Mesothelial cell of epicardium (in vitro differentiated cells): ENCODE measurements around the gene TH. TPM values are rescaled to one million over a fixed set of nuclear protein-coding genes. Genes with fewer than 3 reads are reported as not detected.

Source experiments
- DNase-seq, 2 experiments: peaks; one replicate each; pipeline ENCODE4 v3.0.0; 2021; ENCODE audit warnings: low spot score in 2 of 2; ENCODE audit not compliant: unreplicated experiment in 2 of 2
- H3K27ac Mint-ChIP-seq: 2 replicates; pipeline ENCODE4 v1.8.0; 2021; ENCODE audit warnings: mixed read lengths
- H3K27me3 Mint-ChIP-seq: 2 replicates; pipeline ENCODE4 v1.8.0; 2021; ENCODE audit warnings: low read depth, mixed read lengths
- H3K36me3 Mint-ChIP-seq: 2 replicates; pipeline ENCODE4 v1.8.0; 2021; ENCODE audit warnings: mixed read lengths
- H3K4me1 Mint-ChIP-seq: 2 replicates; pipeline ENCODE4 v1.8.0; 2021; ENCODE audit warnings: mixed read lengths
- H3K4me3 Mint-ChIP-seq: 2 replicates; pipeline ENCODE4 v1.8.0; 2021; ENCODE audit warnings: mild to moderate bottlenecking, moderate library complexity, mixed read lengths
- H3K9me3 Mint-ChIP-seq: 2 replicates; pipeline ENCODE4 v1.8.0; 2021; ENCODE audit warnings: mixed read lengths
- CTCF ChIP-seq: fragments of 200-600 bp; sonication (generic); IDR thresholded peaks from one replicate; pipeline ENCODE4 v1.5.0; 2021; ENCODE audit warnings: antibody characterized with exemption; ENCODE audit not compliant: unreplicated experiment
- total RNA-seq: library from RNA; stranded (reverse); gene quantifications from 3 replicates; pipeline ENCODE4 v1.2.1, GENCODE V29; 2021

TH gene
- total RNA-seq, 1 donor from 2014 or later: 1.4 TPM

GRCh38 chr11:2144544-2145248 lies 26.9 kb downstream of the TH start:
- Mint-ChIP-seq H3K9me3 (no peaks in the 10 kb centered on the region), H3K4me3 (peak overlapping the region; percentile 64), H3K27ac (no peak overlapping the region), H3K27me3 (peaks cover 86% of the 10 kb centered on the region), H3K4me1 (peaks cover 27% of the 10 kb centered on the region), H3K36me3 (peaks cover 6% of the 10 kb centered on the region)
- no peak for DNase-seq
- TF ChIP-seq CTCF: no peak

GRCh38 chr11:2143799-2144543 lies 27.6 kb downstream of the TH start:
- Mint-ChIP-seq H3K27me3 (peaks cover 82% of the 10 kb centered on the region), H3K36me3 (peaks cover 6% of the 10 kb centered on the region), H3K27ac (peak overlapping the region; percentile 73), H3K9me3 (no peaks in the 10 kb centered on the region), H3K4me1 (peaks cover 27% of the 10 kb centered on the region), H3K4me3 (peak overlapping the region; percentile 73)
- no peak for DNase-seq
- TF ChIP-seq CTCF: no peak

- no peaks in the 10 kb centered on the region for H3K9me3 Mint-ChIP-seq
- no peak for TF ChIP-seq CTCF
- peak overlapping the region; percentile 73 for H3K27ac Mint-ChIP-seq
- no peak for DNase-seq
- H3K4me3 Mint-ChIP-seq: peak overlapping the region; percentile 73
- peaks cover 27% of the 10 kb centered on the region for H3K4me1 Mint-ChIP-seq
- H3K27me3 Mint-ChIP-seq: peaks cover 77% of the 10 kb centered on the region
- H3K36me3 Mint-ChIP-seq: peaks cover 6% of the 10 kb centered on the region
Measured at GRCh38 chr11:2143477-2143798, 28.2 kb downstream of the TH start.

GRCh38 chr11:2142762-2143202 lies 28.8 kb downstream of the TH start:
- peak overlapping the region; percentile 73 for H3K4me3 Mint-ChIP-seq

DNA sequence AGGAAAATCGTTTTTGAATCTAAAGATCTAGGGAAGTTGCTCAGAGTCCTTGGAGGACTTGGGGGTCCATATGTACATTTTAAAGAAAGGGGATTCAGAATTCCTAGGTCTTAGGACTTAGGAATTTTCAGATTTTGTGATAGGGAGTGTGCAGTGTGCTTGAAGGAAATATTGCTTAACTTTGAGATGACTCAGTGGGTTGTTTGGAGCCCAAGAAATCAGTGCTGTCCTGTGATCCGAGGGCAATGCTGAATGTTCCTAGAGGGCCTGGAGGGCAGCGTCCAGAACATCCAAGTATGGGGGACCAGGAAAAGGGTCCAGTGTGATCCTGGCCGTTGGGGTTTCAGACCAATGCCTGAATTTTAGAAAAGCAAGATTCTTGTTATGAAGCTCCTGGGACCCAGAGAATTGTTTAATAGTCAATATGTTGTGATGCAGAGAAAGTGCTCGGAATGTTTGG lies 29.3 kb downstream of the TH start:
- no peak for DNase-seq
- peaks cover 6% of the 10 kb centered on the region for H3K36me3 Mint-ChIP-seq
- no peaks in the 10 kb centered on the region for H3K9me3 Mint-ChIP-seq
- TF ChIP-seq CTCF: no peak
- H3K27ac Mint-ChIP-seq: peak overlapping the region; percentile 86
- peaks cover 75% of the 10 kb centered on the region for H3K27me3 Mint-ChIP-seq
- peak overlapping the region; percentile 73 for H3K4me3 Mint-ChIP-seq
- H3K4me1 Mint-ChIP-seq: peaks cover 31% of the 10 kb centered on the region

More at GRCh38 chr11:2142762-2143202, 28.8 kb downstream of the TH start:
- peak overlapping the region; percentile 86 for H3K27ac Mint-ChIP-seq
- TF ChIP-seq CTCF: no peak
- peaks cover 6% of the 10 kb centered on the region for H3K36me3 Mint-ChIP-seq
- peaks cover 27% of the 10 kb centered on the region for H3K4me1 Mint-ChIP-seq
- no peaks in the 10 kb centered on the region for H3K9me3 Mint-ChIP-seq
- DNase-seq: no peak
- peaks cover 72% of the 10 kb centered on the region for H3K27me3 Mint-ChIP-seq
